HepG2 (cell line): ENCODE results near the gene KANTR. TPM values are rescaled to one million over a fixed set of nuclear protein-coding genes. Genes with fewer than 3 reads are reported as not detected.

Experiments
- ATAC-seq: fragments of 200-7000 bp; cut with Tn5 transposase; 3 replicates; pipeline ENCODE4 v1.9.1; 2020; ENCODE audit warnings: mild to moderate bottlenecking, moderate library complexity
- BruUV-seq: library from RNA; stranded (reverse); fragments of 400-500 nt; replicated peaks from 2 replicates; lab custom pipeline; 2021; lab: Mats Ljungman, UMichigan
- CTCF ChIA-PET: fragments of 300-600 bp; formaldehyde crosslinking; extraction: SDS; loops from one replicate; lab custom pipeline; 2021; ENCODE audit warnings: low total read pairs, inconsistent platforms, low intra/inter-chr PET ratio; lab: Yijun Ruan, JAX
- POLR2A ChIA-PET: fragments of 350-600 bp; sonication (Branson Sonifier 250); formaldehyde crosslinking; loops from one replicate; lab custom pipeline; 2020; ENCODE audit warnings: antibody characterized with exemption, inconsistent platforms; lab: Yijun Ruan, JAX
- DNase-seq: peaks from one replicate; pipeline ENCODE4 v3.0.0-alpha.2; 2015; ENCODE audit warnings: low spot score
- FAIRE-seq: peaks from 3 replicates; lab custom pipeline; 2011; peaks lifted over from hg19 to GRCh38; lab: Jason Lieb, UNC
- H2AFZ ChIP-seq: one replicate; pipeline ENCODE4 v1.6.1; 2011; ENCODE audit warnings: low read length, inconsistent platforms
- H3K27ac ChIP-seq: fragments of 300-600 bp; 3 replicates; pipeline ENCODE4 v1.8.0; 2011; ENCODE audit warnings: mixed run types, mild to moderate bottlenecking, mixed read lengths, low read length, inconsistent platforms; ENCODE audit not compliant: insufficient read depth; ENCODE audit errors: extremely low read length
- H3K27me3 ChIP-seq, 2 experiments: fragments of 200-600 bp in 1 of 2; 2 replicates in 1 of 2; 3 replicates in 1 of 2; pipeline versions ENCODE4 v1.6.0 to v1.8.0; 2011; ENCODE audit warnings: low read length in 2 of 2, mild to moderate bottlenecking in 2 of 2, moderate library complexity in 2 of 2, inconsistent platforms in 1 of 2; ENCODE audit not compliant: insufficient read depth in 2 of 2, control insufficient read depth in 1 of 2
- H3K36me3 ChIP-seq, 2 experiments: fragments of 200-600 bp in 1 of 2; replicated peaks in 1 of 2; 2 replicates in 1 of 2; 3 replicates in 1 of 2; pipeline versions ENCODE4 v1.5.1 to v1.8.0; 2011; ENCODE audit warnings: low read length in 2 of 2, inconsistent platforms in 1 of 2; ENCODE audit not compliant: insufficient read depth in 2 of 2, control insufficient read depth in 1 of 2
- H3K4me1 ChIP-seq: 2 replicates; pipeline ENCODE4 v1.5.1; 2012; ENCODE audit warnings: low read length, inconsistent platforms; ENCODE audit not compliant: insufficient read depth
- H3K4me2 ChIP-seq: 2 replicates; pipeline ENCODE4 v1.6.0; 2011; ENCODE audit warnings: low read depth, low read length, inconsistent platforms
- H3K4me3 ChIP-seq, 3 experiments: fragments of 200-600 bp in 1 of 3; sonication (generic), shearing (Covaris generic) in 1 of 3; replicated peaks in 1 of 3; 2 replicates each; pipeline ENCODE4 v1.5.1; 2011 to 2016; ENCODE audit warnings: low read length in 3 of 3, inconsistent platforms in 2 of 3, low read depth in 2 of 3, mild to moderate bottlenecking in 2 of 3, control low read depth in 1 of 3, mixed read lengths in 1 of 3; ENCODE audit not compliant: insufficient read depth in 1 of 3
- H3K79me2 ChIP-seq: one replicate; pipeline ENCODE4 v1.6.1; 2011; ENCODE audit warnings: low read length, inconsistent platforms; ENCODE audit not compliant: insufficient read depth
- H3K9ac ChIP-seq: 2 replicates; pipeline ENCODE4 v1.6.0; 2011; ENCODE audit warnings: mild to moderate bottlenecking, low read depth, low read length, inconsistent platforms; ENCODE audit not compliant: insufficient read depth
- H3K9me3 ChIP-seq: 2 replicates; pipeline ENCODE4 v1.5.1; 2012; ENCODE audit warnings: mild to moderate bottlenecking, low read length
- H4K20me1 ChIP-seq: 2 replicates; pipeline ENCODE4 v1.6.0; 2011; ENCODE audit warnings: inconsistent platforms, mild to moderate bottlenecking, low read length, moderate library complexity; ENCODE audit not compliant: insufficient read depth
- CEBPB ChIP-seq: IDR thresholded peaks from 2 replicates; pipeline ENCODE4 v1.6.1; 2011; ENCODE audit warnings: low read depth, low read length, improper control_type of control experiment, borderline replicate concordance
- EHMT2 ChIP-seq: fragments of 200-600 bp; sonication (generic); IDR thresholded peaks from 2 replicates; pipeline ENCODE4 v1.7.0; 2017; ENCODE audit warnings: antibody characterized with exemption, low read depth, low read length, borderline replicate concordance
- KDM1A ChIP-seq: IDR thresholded peaks from 2 replicates; pipeline ENCODE4 v1.6.1; 2016; ENCODE audit warnings: missing compliant biosample characterization
- NR2F6 ChIP-seq, 2 experiments: IDR thresholded peaks; 2 replicates each; pipeline ENCODE4 v1.6.1; 2016; ENCODE audit warnings: antibody characterized with exemption in 1 of 2, mild to moderate bottlenecking in 1 of 2
- TARDBP ChIP-seq: sonication (generic); formaldehyde crosslinking; IDR thresholded peaks from 2 replicates; pipeline ENCODE4 v1.8.0; 2022; ENCODE audit warnings: mild to moderate bottlenecking, missing genetic modification reagents
- ZNF136 ChIP-seq: sonication (generic); formaldehyde crosslinking; IDR thresholded peaks from 2 replicates; pipeline ENCODE4 v1.8.1; 2022; ENCODE audit warnings: low read depth, mild to moderate bottlenecking, moderate library complexity, missing genetic modification reagents
- ZNF20 ChIP-seq: sonication (generic); formaldehyde crosslinking; IDR thresholded peaks from 2 replicates; pipeline ENCODE4 v1.4.0; 2020; ENCODE audit warnings: mild to moderate bottlenecking, moderate library complexity, missing genetic modification reagents
- ZNF746 ChIP-seq: sonication (generic); formaldehyde crosslinking; IDR thresholded peaks from 2 replicates; pipeline ENCODE4 v1.8.0; 2022; ENCODE audit warnings: mild to moderate bottlenecking, missing genetic modification reagents
- WGBS: methylation state at CpG from one replicate; pipeline ENCODE4 v1.1.6; 2017; ENCODE audit warnings: low lambda C conversion rate; 5-methylcytosine and 5-hydroxymethylcytosine counted together
- in situ Hi-C: cut with HindIII; loops from 2 replicates; pipeline ENCODE4 v1.10.0; 2017; ENCODE audit warnings: low pct_unique_long_range_greater_than_20kb; ENCODE audit not compliant: extremely low pct_ligation_motif_present
- intact Hi-C: fragments of 100-400 bp; cut with micrococcal nuclease; formaldehyde crosslinking; loops from one replicate; pipeline ENCODE4 v1.10.0; 2022; ENCODE audit not compliant: unreplicated experiment
- polyA plus RNA-seq, 8 experiments: library from polyadenylated mRNA; depleted of rRNA in 3 of 8; stranded (reverse) in 7 of 8; unstranded in 1 of 8; fragments of >200 nt; fragmentation: Illumina TruSeq in 4 of 8; extraction: Trizol in 4 of 8; gene quantifications; 2 replicates each; pipeline versions ENCODE4 v1.2.1 to v1.2.3, GENCODE V29; 2011 to 2016; ENCODE audit warnings: low read depth in 4 of 8, missing spikeins in 1 of 8, mixed read lengths in 1 of 8; ENCODE audit not compliant: insufficient read depth in 1 of 8
- total RNA-seq, 5 experiments: library from RNA; depleted of rRNA; stranded (reverse); fragments of >200 nt; fragmentation: Illumina TruSeq; extraction: Trizol; gene quantifications; 2 replicates each; pipeline ENCODE4 v1.2.3, GENCODE V29; 2016; ENCODE audit warnings: low read depth in 1 of 5
- TF ChIP-seq, protein P1 (sequence below): sonication (generic); formaldehyde crosslinking; IDR thresholded peaks from one replicate; pipeline ENCODE4 v1.5.1; 2020; ENCODE audit warnings: mild to moderate bottlenecking, missing genetic modification reagents; ENCODE audit errors: not compliant biosample characterization
- TF ChIP-seq, protein P2 (sequence below): sonication (generic); formaldehyde crosslinking; IDR thresholded peaks from 2 replicates; pipeline ENCODE4 v1.4.0; 2020; ENCODE audit warnings: missing genetic modification reagents, mild to moderate bottlenecking, borderline replicate concordance
- TF ChIP-seq, protein P3 (sequence below): IDR thresholded peaks from 2 replicates; pipeline ENCODE4 v1.6.1; 2016; ENCODE audit warnings: missing compliant biosample characterization, missing genetic modification reagents, borderline replicate concordance
- TF ChIP-seq, protein P4 (sequence below): sonication (generic); formaldehyde crosslinking; IDR thresholded peaks from 2 replicates; pipeline ENCODE4 v1.5.0; 2020; ENCODE audit warnings: missing genetic modification reagents, mild to moderate bottlenecking, borderline replicate concordance

KANTR gene
- total and polyA plus RNA-seq, 2 of the 13 experiments (the other 11 are each of a cell fraction or from before 2014, with no cell fraction given), result 4.4 to 9.0 TPM

DNA sequence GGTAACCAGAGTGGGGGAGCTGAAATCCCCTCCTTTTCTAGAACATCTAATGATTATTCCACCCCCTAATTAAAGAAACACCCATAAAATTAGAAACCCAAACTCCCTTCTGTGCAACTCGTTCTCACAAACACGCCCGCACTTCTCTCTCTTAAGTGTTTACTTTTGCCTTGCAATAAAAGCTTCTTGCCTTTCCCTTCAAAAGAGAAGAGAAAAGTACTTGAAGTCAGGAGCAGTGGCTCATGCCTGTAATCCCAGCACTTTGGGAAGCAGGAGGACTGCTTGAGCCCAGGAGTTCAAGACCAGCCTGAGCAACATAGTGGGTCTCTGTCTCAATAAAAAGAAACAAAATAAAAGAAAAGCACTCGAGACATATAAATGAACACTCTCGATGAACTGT is 48.9 kb upstream of the KANTR start:
- ATAC-seq (no peak), DNase-seq (no peak), FAIRE-seq (no peak)
- POLR2A ChIA-PET, result no interaction called here
- Histone ChIP-seq H4K20me1 (no peaks in the 10 kb centered on the region), H3K36me3 (no peaks in the 10 kb centered on the region), H3K4me1 (no peaks in the 10 kb centered on the region), H2AFZ (no peak overlapping the region), H3K27me3 (no peaks in the 10 kb centered on the region), H3K79me2 (no peaks in the 10 kb centered on the region), H3K27ac (no peak overlapping the region), H3K9me3 (no peaks in the 10 kb centered on the region), H3K4me3 (no peak overlapping the region), H3K4me2 (no peak overlapping the region), H3K9ac (no peak overlapping the region)
- no TSS peak for BruUV-seq
- intact Hi-C loops, result no loop called here
- in situ Hi-C loops, result no loop called here
- CTCF ChIA-PET, result no interaction called here
- 47% methylated on average over 5 of the region's 5 CpGs for WGBS
- no peak for TF ChIP-seq ZNF20
- no peak for TF ChIP-seq NR2F6 (IDR thresholded peaks at IDR 0.05)
- TF ChIP-seq NR2F6 (CRISPR knock-in tag; IDR thresholded peaks at IDR 0.05), result no peak
- TF ChIP-seq, protein P1, sequence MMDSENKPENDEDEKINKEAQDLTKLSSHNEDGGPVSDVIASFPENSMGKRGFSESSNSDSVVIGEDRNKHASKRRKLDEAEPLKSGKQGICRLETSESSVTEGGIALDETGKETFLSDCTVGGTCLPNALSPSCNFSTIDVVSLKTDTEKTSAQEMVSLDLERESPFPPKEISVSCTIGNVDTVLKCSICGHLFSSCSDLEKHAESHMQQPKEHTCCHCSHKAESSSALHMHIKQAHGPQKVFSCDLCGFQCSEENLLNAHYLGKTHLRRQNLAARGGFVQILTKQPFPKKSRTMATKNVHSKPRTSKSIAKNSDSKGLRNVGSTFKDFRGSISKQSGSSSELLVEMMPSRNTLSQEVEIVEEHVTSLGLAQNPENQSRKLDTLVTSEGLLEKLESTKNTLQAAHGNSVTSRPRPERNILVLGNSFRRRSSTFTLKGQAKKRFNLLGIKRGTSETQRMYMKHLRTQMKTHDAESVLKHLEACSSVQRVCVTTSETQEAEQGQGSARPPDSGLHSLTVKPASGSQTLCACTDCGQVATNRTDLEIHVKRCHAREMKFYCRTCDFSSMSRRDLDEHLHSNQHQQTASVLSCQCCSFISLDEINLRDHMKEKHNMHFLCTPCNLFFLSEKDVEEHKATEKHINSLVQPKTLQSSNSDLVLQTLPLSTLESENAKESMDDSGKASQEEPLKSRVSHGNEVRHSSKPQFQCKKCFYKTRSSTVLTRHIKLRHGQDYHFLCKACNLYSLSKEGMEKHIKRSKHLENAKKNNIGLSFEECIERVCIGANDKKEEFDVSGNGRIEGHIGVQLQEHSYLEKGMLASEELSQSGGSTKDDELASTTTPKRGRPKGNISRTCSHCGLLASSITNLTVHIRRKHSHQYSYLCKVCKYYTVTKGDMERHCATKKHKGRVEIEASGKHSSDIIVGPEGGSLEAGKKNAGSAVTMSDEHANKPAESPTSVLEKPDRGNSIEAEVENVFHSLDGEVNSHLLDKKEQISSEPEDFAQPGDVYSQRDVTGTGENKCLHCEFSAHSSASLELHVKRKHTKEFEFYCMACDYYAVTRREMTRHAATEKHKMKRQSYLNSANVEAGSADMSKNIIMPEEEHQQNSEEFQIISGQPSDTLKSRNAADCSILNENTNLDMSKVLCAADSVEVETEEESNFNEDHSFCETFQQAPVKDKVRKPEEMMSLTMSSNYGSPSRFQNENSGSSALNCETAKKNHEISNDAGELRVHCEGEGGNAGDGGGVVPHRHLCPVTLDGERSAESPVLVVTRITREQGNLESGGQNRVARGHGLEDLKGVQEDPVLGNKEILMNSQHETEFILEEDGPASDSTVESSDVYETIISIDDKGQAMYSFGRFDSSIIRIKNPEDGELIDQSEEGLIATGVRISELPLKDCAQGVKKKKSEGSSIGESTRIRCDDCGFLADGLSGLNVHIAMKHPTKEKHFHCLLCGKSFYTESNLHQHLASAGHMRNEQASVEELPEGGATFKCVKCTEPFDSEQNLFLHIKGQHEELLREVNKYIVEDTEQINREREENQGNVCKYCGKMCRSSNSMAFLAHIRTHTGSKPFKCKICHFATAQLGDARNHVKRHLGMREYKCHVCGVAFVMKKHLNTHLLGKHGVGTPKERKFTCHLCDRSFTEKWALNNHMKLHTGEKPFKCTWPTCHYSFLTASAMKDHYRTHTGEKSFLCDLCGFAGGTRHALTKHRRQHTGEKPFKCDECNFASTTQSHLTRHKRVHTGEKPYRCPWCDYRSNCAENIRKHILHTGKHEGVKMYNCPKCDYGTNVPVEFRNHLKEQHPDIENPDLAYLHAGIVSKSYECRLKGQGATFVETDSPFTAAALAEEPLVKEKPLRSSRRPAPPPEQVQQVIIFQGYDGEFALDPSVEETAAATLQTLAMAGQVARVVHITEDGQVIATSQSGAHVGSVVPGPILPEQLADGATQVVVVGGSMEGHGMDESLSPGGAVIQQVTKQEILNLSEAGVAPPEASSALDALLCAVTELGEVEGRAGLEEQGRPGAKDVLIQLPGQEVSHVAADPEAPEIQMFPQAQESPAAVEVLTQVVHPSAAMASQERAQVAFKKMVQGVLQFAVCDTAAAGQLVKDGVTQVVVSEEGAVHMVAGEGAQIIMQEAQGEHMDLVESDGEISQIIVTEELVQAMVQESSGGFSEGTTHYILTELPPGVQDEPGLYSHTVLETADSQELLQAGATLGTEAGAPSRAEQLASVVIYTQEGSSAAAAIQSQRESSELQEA (CRISPR knock-in tag), result no peak
- TF ChIP-seq CEBPB, result no peak
- TF ChIP-seq ZNF136 (CRISPR knock-in tag), result no peak
- no peak for TF ChIP-seq TARDBP
- TF ChIP-seq EHMT2, result no peak
- TF ChIP-seq, protein P2, sequence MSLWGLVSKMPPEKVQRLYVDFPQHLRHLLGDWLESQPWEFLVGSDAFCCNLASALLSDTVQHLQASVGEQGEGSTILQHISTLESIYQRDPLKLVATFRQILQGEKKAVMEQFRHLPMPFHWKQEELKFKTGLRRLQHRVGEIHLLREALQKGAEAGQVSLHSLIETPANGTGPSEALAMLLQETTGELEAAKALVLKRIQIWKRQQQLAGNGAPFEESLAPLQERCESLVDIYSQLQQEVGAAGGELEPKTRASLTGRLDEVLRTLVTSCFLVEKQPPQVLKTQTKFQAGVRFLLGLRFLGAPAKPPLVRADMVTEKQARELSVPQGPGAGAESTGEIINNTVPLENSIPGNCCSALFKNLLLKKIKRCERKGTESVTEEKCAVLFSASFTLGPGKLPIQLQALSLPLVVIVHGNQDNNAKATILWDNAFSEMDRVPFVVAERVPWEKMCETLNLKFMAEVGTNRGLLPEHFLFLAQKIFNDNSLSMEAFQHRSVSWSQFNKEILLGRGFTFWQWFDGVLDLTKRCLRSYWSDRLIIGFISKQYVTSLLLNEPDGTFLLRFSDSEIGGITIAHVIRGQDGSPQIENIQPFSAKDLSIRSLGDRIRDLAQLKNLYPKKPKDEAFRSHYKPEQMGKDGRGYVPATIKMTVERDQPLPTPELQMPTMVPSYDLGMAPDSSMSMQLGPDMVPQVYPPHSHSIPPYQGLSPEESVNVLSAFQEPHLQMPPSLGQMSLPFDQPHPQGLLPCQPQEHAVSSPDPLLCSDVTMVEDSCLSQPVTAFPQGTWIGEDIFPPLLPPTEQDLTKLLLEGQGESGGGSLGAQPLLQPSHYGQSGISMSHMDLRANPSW (CRISPR knock-in tag), result no peak
- TF ChIP-seq KDM1A (CRISPR knock-in tag), result no peak
- TF ChIP-seq ZNF746, result no peak
- TF ChIP-seq, protein P3, sequence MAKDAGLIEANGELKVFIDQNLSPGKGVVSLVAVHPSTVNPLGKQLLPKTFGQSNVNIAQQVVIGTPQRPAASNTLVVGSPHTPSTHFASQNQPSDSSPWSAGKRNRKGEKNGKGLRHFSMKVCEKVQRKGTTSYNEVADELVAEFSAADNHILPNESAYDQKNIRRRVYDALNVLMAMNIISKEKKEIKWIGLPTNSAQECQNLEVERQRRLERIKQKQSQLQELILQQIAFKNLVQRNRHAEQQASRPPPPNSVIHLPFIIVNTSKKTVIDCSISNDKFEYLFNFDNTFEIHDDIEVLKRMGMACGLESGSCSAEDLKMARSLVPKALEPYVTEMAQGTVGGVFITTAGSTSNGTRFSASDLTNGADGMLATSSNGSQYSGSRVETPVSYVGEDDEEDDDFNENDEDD (CRISPR knock-in tag), result no peak
- TF ChIP-seq, protein P4, sequence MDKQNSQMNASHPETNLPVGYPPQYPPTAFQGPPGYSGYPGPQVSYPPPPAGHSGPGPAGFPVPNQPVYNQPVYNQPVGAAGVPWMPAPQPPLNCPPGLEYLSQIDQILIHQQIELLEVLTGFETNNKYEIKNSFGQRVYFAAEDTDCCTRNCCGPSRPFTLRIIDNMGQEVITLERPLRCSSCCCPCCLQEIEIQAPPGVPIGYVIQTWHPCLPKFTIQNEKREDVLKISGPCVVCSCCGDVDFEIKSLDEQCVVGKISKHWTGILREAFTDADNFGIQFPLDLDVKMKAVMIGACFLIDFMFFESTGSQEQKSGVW, result no peak
